ENCODE measurements around the gene IMP4. TPM values are rescaled to one million over a fixed set of nuclear protein-coding genes. Genes with fewer than 3 reads are reported as not detected.
A peak's percentile ranks its signal among the peaks of the same experiment; 100 is the strongest.

IMP4 gene
- total RNA-seq, 4 donors from 2014 or later = 69.2 to 112 (median 91.2) TPM

- Histone ChIP-seq H3K27ac (no peak overlapping the region), H3K9me3 (no peaks in the 10 kb centered on the region), H3K27me3 (peaks cover 0 to 14% (median 3%) of the 10 kb centered on the region in 4 donors), H3K36me3 (peaks cover 0 to 27% (median 0%) of the 10 kb centered on the region in 3 donors), H3K4me1 (peaks cover 0 to 24% (median 3%) of the 10 kb centered on the region in 3 donors), H3K4me3 (no peak overlapping the region)
- intact Hi-C loops (cut with DNase I) = no loop called here
- no peak for TF ChIP-seq POLR2A (IDR thresholded peaks at IDR 0.05)
- TF ChIP-seq CTCF (IDR thresholded peaks at IDR 0.05) = no peak
- no peak for DNase-seq
These were observed 7.5 kb upstream of the IMP4 start for GRCh38 chr2:130335226-130335625.

GRCh38 chr2:130336150-130336876 is 6.4 kb upstream of the IMP4 start:
- no peak for DNase-seq
- peaks cover 7 to 35% (median 8%) of the 10 kb centered on the region in 3 donors for H3K4me1 ChIP-seq
- intact Hi-C loops (cut with DNase I) = no loop called here
- 70 to 74% methylated on average over 5 to 11 of the region's 13 CpGs for WGBS, 2 donors
- H3K27ac ChIP-seq = no peak overlapping the region
- peaks cover 0 to 11% (median 3%) of the 10 kb centered on the region in 4 donors for H3K27me3 ChIP-seq
- TF ChIP-seq CTCF (IDR thresholded peaks at IDR 0.05) = no peak
- no peak for TF ChIP-seq POLR2A (IDR thresholded peaks at IDR 0.05)
- H3K4me3 ChIP-seq = no peak overlapping the region
- peaks cover 0 to 35% (median 0%) of the 10 kb centered on the region in 3 donors for H3K36me3 ChIP-seq
- H3K9me3 ChIP-seq = no peaks in the 10 kb centered on the region

GRCh38 chr2:130336877-130337734 is 5.6 kb upstream of the IMP4 start:
- Histone ChIP-seq H3K27ac (peak overlapping the region in 2 of 4 donors; percentile 28 to 49), H3K36me3 (peaks cover 0 to 35% (median 0%) of the 10 kb centered on the region in 3 donors), H3K4me1 (peaks cover 10 to 40% (median 10%) of the 10 kb centered on the region in 3 donors), H3K27me3 (peaks cover 0 to 3% (median 0%) of the 10 kb centered on the region in 4 donors), H3K9me3 (no peaks in the 10 kb centered on the region), H3K4me3 (peak overlapping the region in 3 of 4 donors; percentile 28 to 48 (median 29))
- intact Hi-C loops (cut with DNase I) = no loop called here
- 28 to 35% methylated on average over 27 to 28 of the region's 29 CpGs for WGBS, 2 donors
- no peak for DNase-seq
- TF ChIP-seq CTCF (IDR thresholded peaks at IDR 0.05) = no peak
- TF ChIP-seq POLR2A (IDR thresholded peaks at IDR 0.05) = peak in 1 of 4 donors; percentile 11

GRCh38 chr2:130337735-130338325 is 4.9 kb upstream of the IMP4 start:
- 67 to 70% methylated on average over 8 of the region's 8 CpGs for WGBS, 2 donors
- H3K4me1 ChIP-seq = peaks cover 8 to 33% (median 10%) of the 10 kb centered on the region in 3 donors
- no peak overlapping the region for H3K4me3 ChIP-seq
- intact Hi-C loops (cut with DNase I) = no loop called here
- peak overlapping the region in 2 of 4 donors; percentile 28 to 49 for H3K27ac ChIP-seq
- peaks cover 0 to 35% (median 0%) of the 10 kb centered on the region in 3 donors for H3K36me3 ChIP-seq
- TF ChIP-seq POLR2A (IDR thresholded peaks at IDR 0.05) = no peak
- TF ChIP-seq CTCF (IDR thresholded peaks at IDR 0.05) = no peak
- H3K27me3 ChIP-seq = no peaks in the 10 kb centered on the region
- DNase-seq = no peak
- H3K9me3 ChIP-seq = no peaks in the 10 kb centered on the region
